CD4-positive, alpha-beta T cell treated with Interleukin-17A for 4 hours (primary cell): Measurements from ENCODE around the gene POTEH.
"Not testable (repeated sequence)": the region's sequence is repeated elsewhere in the genome, so short reads cannot be mapped to it uniquely, and the experiment has no call there.

ENCODE experiments used
- DNase-seq: peaks from one replicate; pipeline ENCODE4 v3.0.0-alpha.2; 2020; ENCODE audit warnings: mixed read lengths

POTEH gene

GRCh38 chr22:15689749-15690125 is at the start of gene POTEH:
Gene POTEH, plus strand, starts transcription at chr22:15690026. Its CDS starts 52 bp downstream, at chr22:15690078.
- not testable (repeated sequence) for DNase-seq

DNA sequence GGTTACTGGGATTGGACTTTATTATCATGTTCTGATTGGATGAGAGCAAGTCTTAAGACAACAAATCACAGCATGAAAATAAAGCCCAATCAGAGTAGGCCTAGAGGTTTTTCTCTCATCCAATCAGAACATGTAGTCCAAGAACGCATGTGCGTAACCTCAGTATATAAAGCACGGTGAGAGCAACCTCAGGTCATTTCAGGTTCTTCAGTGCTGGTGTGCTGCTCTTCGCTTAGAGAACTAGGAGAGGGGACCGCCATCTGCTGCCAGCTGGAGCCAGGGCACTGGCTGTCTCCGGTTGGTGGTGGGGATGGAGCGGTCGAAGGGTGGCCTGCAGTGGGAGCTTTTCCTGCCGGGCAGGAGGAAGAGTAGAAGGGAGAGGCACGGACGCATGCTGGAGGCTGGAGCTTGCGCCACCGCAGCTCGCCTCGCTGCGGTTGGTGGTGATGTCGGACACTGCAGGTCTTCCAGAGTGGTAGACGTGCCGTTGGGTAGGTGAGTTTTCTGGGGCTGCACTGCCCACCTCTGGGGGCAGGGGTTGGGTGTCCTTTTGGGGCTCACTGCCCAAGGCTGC is 47.5 kb upstream of the POTEH start:
- not testable (repeated sequence) for DNase-seq

GRCh38 chr22:15651954-15652353 is 37.9 kb upstream of the POTEH start:
- not testable (repeated sequence) for DNase-seq

DNA sequence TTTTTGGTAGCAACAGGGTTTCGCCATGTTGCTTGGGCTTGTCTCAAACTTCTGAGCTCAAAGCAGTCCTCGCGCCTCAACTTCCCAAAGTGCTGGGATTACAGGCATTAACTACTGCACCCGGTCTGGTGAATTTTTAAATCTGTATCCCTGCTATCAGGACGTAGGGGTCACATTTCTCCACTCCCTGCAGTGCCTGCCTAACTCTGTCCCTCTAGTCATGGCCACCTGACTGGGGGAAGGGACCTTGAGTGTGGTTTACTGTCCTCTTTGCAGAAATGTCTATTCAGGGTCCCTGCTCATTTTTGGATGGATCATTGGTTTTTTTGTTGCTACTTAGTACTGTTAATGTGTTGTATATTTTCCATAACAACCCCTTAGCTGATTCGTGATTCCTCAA is 37.1 kb upstream of the POTEH start:
- not testable (repeated sequence) for DNase-seq

- DNase-seq = not testable (repeated sequence)
Measured at GRCh38 chr22:15653241-15653640, 36.6 kb upstream of the POTEH start.

DNA sequence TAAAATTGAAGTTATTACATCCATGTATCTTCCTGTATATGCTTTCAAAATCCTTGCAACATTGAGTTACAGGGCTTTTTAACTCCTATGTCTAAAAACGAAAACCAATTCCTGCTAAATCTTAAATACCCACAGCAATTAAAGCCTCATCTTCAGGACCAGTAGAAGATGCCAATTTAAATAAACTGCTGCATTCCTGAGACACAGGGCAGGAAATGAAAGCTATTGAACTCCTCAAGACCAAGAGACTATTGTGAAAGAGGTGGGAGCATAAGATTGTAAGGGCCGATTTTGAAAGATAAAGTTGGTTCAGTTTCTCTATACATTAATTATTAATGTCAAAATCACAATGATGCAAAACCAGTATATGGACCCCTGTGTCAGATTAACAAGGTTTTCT is 28.7 kb upstream of the POTEH start:
- DNase-seq = not testable (repeated sequence)

- DNase-seq = not testable (repeated sequence)
Measured at GRCh38 chr22:15664682-15665081, 25.1 kb upstream of the POTEH start.

GRCh38 chr22:15665478-15665877 is 24.3 kb upstream of the POTEH start:
- DNase-seq = not testable (repeated sequence)

GRCh38 chr22:15669430-15669829 is 20.4 kb upstream of the POTEH start:
- not testable (repeated sequence) for DNase-seq

DNA sequence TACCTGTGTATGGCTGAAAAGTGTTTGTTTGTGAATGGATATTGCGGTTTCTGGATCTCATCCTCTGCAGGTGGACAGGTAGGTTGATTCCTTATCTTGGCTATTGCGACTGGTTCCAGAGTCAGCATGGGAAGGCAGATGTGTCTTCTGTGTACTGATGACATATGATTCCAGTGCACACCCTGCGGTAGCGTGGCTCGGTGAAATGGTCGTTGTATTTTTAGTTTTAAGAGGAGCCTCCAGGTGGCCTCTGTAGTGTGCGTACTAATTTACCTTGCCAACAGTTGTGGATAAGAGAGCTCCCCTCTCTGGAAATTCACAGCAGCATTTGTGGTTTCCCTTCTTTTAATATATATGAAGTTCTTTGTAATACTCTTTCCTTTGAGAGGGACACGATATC is 10.1 kb upstream of the POTEH start:
- DNase-seq = not testable (repeated sequence)

DNA sequence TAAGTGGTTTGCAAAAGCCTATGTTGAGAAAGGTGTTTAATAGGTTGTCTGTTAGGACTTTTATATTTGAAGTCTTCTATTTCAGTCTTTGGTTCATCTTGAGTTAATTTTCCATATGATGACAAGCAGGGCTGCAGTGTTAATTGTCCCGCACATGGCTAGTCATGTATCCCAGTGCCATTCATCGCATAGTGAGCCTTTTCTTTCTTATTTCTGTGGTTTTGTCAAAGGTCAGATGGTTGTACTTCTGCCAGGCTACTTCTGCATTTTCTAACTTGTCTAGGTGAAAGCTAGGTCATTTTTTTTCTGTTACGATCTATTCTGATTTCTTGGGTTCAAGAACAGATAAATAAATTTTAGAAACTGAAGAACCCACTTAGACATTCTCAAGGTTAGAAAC is 5.7 kb upstream of the POTEH start:
- DNase-seq = not testable (repeated sequence)

GRCh38 chr22:15684695-15685094 is 5.1 kb upstream of the POTEH start:
- DNase-seq = not testable (repeated sequence)

- DNase-seq = not testable (repeated sequence)
Measured at GRCh38 chr22:15685641-15686040, 4.2 kb upstream of the POTEH start.

- DNase-seq = not testable (repeated sequence)
Measured at GRCh38 chr22:15687086-15687485, 2.7 kb upstream of the POTEH start.

- not testable (repeated sequence) for DNase-seq
Measured at GRCh38 chr22:15687676-15688075, 2.1 kb upstream of the POTEH start.

DNA sequence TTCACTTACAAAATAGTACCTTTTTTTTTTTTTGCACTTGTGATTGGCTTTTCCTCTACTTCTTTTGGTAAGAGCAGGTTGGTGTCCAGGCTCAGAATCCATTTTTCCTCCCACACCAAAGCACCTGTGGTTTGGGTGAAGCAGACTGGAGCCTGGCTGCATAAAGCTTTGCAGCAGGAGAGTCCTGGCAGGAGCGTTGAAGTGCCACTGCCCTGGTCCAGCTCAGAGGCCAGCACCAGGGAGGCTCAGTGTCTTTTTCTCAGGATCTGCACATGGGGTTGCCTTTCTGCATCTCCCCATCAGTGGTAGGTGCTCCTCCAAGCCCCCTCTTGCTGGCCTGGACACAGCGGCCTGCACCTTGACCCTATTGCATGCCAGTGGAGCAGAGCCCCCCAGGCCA is 1.7 kb upstream of the POTEH start:
- DNase-seq = not testable (repeated sequence)

DNA sequence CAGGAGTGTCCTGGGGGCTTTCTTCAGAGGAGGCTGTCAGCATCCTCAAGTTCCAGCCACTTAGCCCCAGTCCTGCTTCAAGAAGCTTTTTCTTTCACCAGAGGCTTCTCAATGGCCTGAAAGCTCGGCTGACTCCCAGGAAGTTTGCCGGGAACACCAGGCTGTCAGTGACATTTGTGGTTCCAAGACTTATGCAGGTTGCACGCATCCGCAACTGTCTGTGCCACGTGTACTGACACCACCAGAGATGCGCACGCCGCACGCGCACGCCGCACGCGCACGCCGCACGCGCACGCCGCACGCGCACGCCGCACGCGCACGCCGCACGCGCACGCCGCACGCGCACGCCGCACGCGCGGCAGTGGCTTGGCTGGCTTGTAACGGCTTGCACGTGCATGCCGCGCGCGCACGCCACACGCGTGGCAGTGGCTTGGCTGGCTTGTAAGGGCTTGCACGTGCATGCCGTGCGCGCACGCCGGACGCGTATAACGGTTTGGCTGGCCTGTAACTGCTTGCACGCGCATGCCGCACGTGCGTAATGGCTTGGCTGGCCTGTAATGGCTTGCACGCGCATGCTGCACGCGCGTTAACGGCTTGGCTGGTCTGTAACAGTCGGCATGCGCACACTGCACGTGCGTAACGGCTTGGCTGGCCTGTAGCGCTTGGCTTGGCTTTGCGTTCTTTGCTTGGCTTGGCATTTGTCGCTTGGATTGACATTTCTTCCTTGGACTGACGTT is 646 bp upstream of the POTEH start:
- peak; percentile 2 for DNase-seq

GRCh38 chr22:15713600-15713999 is 23.8 kb downstream of the POTEH start:
- DNase-seq = not testable (repeated sequence)

GRCh38 chr22:15714125-15714524 is 24.3 kb downstream of the POTEH start:
- not testable (repeated sequence) for DNase-seq

DNA sequence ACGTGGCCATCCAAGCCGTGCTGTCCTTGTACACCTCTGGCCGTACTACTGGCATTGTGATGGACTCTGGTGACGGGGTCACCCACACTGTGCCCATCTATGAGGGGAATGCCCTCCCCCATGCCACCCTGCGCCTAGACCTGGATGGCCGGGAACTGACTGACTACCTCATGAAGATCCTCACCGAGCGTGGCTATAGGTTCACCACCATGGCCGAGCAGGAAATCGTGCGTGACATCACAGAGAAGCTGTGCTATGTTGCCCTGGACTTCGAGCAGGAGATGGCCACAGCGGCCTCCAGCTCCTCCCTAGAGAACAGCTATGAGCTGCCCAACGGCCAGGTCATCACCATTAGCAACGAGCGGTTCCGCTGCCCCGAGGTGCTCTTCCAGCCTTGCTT is 32.1 kb downstream of the POTEH start:
- DNase-seq = not testable (repeated sequence)

GRCh38 chr22:15729209-15729917 is 39.5 kb downstream of the POTEH start:
- DNase-seq = not testable (repeated sequence)

- not testable (repeated sequence) for DNase-seq
Measured at GRCh38 chr22:15731023-15731422, 41.2 kb downstream of the POTEH start.

DNA sequence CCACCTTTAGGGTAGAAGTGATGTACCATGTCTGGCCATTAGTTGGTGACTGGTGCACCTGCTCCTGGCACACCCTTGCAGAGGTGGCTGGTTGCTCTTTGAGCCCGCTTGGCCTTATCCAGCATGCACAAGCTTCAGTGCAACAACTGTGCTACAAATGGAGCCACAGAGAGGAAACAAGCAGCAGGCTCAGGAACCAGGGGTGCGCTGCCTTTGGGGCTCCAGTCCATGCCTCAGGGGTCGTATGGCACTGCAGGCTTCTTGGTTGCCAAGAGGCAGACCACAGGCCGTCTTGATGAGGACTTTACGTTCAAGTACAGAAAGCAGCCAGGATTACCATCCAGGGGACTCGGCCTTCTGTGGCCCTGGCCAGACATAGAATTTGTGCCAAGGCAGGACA is 44.6 kb downstream of the POTEH start:
- not testable (repeated sequence) for DNase-seq
